Endometrium (tissue), 2 donors: ENCODE measurements around the gene PLA2G4F.

Experiments used
- FAIRE-seq: peaks from 2 replicates; lab custom pipeline; 2012; peaks lifted over from hg19 to GRCh38; lab: Jason Lieb, UNC
- donor health status: control.
- donor health status: control.

Gene PLA2G4F, protein sequence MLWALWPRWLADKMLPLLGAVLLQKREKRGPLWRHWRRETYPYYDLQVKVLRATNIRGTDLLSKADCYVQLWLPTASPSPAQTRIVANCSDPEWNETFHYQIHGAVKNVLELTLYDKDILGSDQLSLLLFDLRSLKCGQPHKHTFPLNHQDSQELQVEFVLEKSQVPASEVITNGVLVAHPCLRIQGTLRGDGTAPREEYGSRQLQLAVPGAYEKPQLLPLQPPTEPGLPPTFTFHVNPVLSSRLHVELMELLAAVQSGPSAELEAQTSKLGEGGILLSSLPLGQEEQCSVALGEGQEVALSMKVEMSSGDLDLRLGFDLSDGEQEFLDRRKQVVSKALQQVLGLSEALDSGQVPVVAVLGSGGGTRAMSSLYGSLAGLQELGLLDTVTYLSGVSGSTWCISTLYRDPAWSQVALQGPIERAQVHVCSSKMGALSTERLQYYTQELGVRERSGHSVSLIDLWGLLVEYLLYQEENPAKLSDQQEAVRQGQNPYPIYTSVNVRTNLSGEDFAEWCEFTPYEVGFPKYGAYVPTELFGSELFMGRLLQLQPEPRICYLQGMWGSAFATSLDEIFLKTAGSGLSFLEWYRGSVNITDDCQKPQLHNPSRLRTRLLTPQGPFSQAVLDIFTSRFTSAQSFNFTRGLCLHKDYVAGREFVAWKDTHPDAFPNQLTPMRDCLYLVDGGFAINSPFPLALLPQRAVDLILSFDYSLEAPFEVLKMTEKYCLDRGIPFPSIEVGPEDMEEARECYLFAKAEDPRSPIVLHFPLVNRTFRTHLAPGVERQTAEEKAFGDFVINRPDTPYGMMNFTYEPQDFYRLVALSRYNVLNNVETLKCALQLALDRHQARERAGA

DNA sequence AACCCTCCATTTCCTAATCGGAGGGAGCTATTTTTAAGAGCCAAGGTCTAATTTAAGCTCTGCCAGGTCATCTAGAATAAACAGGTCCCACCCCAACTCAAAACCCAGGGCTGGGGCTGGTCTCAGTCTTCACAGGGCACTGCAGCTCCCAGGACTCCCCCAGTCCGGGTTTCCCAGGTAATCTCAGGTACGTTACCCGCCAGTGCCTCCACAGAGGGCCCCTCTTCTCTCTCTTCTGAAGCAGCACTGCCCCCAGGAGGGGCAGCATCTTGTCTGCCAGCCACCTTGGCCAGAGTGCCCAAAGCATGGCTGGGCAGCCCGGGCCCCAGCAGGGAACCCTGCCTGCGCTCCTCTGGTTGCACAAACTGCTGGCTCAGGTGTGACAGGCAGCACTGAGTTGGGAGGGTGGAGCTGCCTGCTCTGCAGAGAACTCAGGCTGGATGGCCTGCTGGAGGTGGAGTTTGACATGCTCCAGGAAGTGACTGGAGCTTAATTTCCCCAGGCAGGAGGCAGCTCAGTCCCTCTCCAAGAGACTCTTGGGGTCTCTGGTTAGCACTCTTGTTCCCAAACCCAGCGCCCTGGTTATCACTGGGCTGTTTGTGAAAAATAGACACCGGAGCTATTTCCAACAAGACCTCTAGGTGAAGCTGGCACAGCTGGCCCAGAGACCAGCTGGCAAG is at the start of gene PLA2G4F:
Gene PLA2G4F (minus strand): TSS at position 394 of the 680 bp plus-strand sequence. CDS start 87 bp downstream, at position 307.
- FAIRE-seq: no peak

DNA sequence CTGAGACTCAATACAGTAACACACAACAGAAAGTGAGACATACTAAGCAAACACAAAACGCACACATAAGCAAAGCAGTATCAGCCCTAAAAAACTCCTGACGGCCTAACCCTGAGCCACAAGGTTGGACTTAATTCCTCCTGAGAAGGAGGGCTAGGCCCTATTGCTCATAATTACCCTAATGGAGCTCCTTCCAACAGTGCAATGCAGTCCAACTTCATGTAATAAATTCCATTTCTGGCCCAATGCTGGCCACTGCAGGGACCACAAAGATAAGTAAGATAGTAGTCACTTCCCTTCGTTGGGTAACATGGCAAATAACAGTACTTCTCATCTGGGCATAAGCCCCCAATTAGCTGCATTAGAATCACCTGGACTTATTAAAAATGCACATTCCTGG is 47.5 kb upstream of the PLA2G4F start:
- no peak for FAIRE-seq

DNA sequence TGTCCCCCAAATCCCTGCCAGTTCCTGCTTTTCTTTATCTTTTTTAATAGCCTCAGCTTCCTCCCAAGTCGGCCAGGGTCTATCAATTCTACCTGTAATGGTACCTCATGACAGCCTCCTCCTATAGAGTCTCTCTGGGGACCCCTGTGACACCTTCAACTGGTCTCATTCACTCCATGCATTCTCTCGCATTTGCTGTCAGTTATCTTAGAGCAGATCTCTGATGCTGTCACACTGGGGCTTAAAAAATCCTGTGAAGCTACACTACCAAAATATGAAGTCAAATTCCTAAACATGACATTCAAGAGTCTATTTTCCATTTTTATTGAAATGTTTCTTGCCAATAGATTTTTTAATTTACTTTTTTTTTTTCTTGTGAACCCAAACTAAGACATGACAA is 46.2 kb upstream of the PLA2G4F start:
- FAIRE-seq: no peak

DNA sequence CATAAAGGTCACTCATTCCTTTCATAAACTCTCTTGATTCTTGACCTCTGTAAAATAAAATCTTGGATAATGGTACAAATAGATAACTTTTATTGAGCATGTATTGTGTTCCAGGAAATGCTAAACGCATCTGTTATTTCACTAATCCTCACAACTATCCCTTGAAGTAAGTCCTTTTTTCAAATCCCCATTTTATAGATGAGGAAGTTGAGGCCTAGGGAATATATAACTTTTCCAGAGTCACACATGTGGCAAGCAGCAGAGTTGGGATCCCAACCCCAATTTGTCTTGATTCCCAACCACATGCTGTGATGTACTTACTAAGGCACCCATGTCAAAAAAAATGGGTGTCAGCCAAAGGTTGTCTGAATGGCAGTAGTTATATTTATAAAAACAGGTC is 45.4 kb upstream of the PLA2G4F start:
- no peak for FAIRE-seq

DNA sequence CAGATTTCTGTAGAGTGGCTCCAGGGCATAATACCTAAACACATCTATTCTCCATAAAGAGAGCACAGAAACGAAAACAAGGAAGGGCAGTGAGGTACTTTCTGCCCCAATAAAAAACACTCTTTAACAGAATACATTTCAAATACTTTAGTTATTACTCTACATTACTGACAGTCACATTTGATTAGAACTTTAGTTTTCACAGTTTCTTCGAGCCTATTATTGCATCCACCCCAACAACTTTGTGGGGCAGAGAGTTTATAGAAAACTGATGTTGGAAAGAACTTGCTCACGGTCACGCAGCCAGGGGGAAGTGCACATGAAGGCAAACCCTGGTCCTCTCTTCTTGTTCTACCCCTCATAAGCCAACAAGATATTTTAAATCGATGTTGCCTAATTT is 42.7 kb upstream of the PLA2G4F start:
- no peak for FAIRE-seq

DNA sequence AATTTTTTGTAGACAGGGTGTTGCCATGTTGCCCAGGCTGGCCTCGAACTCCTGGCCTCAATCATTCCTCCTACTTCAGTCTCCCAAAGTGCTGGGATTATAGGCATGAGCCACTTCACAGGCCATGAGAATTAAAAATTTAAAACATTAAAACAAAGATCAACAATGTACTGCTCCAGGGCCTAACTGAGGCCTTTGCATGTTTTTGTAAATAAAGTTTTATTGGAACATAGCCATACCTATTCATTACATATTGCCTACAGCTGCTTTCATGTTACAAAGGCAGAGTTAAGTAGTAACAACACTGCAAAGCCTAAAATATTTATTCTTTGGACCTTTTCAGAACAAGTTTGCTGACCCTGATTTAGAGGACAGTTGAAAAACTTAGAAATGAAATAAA is 42.1 kb upstream of the PLA2G4F start:
- no peak for FAIRE-seq

DNA sequence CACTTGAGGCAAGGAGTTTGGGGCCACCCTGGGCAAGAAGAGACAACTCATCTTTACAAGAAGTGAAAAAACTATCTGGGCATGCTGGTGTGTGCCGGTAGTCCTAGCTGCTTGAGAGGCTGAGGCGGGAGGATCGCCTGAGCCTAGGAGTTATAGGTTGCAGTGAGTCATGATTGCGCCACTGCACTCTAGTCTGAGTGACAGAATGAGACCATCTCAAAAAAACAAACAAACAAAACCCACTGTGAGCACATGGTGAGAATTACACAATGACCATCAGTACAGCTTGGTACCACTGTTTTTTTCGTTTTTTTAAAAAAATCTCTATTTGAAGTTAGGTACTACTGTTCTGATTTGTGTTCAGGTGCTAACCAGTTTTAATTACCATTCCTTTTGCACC is 38.1 kb upstream of the PLA2G4F start:
- FAIRE-seq: no peak

DNA sequence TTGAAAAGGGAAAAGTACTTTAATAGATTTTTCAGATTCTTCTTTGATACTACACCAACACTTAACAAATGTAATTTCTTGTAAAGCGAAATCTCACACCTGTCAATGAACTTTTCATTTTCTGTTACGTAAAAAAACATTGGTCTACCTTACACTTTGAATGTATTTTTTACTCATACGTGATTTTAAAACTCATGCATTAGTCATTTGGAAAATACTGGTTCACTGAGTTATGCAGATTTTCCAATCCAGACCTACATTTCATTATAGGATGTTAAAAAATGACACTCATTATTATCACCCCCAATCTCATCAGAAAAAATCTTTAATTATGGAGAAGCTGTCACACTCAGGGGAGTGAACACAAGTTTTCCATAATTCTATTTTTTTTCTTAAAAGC is 36.9 kb upstream of the PLA2G4F start:
- FAIRE-seq: no peak

DNA sequence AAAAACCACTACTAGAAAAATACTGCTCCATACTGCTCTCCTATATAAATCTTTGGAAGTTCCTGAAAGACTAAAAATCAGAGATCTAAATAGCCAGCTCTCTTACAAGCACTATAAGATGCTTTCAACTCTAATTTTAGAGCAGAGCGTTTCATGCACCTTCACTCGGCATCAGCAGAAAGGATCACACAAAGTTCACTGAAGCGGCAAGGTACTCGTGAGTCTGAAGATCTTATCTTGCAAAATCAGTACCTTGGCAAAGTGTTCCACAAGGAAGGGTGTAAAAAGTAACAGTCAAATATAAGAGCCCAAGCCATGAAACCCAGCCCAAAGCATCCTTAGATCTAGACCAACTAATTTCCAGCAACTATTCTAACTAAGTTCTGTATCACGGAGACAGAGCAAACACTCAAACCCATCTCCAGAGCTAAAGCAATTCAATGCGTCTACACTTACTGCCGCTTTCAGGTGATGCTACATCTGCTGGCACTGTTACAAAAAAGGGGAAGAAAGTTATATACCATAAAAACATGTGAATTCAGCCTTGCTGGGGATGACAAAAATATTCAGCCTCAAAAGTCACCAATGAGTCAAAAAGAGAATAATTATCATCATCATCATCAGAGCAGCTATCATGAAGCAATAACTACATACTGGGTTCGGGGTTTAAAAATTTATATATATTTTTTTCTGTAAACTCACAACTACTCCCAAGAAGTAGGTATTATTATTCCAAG is 35.3 kb upstream of the PLA2G4F start:
- FAIRE-seq: no peak

DNA sequence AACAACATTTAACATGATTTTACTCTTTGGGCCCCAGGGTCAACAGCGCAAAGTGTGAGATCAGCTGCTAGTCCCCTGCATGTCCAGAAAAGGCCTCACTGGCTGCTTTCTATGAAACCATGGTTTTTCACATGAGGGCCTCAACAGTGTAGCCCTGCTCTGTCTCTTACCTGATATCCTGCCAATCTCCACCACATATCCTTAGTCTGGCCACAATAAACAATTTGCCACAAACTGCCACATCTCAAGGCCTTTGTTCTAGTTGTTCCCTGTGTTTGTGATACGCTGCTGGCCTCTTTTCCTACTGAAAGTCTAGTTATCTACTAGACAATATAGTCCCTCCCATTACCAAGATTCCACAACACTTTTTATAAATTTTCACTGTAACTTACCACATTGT is 33.9 kb upstream of the PLA2G4F start:
- no peak for FAIRE-seq

DNA sequence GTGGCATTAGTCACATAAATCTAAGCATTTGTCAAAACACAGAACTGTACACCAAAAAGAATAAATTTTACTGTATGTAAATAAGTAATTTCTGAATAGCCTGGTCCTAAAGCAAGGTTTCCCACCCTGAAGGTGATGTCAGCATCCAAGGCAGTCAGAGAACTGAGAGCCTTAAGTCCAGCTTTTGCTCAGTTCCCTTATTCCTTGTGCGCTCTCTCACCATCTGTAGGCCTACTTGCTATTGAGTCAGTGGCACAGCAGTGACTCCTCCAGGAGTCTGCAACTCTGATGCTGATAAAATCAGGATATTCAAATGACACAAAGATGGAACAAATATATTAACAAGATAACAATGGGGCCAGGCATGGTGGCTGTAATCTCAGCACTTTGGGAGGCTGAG is 29.4 kb upstream of the PLA2G4F start:
- no peak for FAIRE-seq

DNA sequence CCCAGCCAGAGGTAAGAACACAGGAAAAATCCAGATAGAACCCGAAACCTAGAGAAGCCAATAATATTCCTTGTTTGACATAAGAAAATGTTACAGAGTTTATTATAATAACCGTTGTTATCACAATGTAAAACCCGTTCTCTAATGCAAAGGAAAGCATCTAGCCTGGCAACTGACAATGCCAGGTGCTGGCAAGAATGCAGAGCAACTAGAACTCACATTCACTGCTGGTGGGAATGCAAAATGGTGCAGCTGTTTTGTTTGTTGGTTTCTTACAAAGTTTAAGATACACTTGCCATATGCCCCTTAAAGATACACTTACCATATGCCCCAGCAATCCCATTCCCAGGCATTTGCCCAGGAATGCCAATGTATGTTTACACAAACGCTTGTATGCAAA is 28.3 kb upstream of the PLA2G4F start:
- no peak for FAIRE-seq

DNA sequence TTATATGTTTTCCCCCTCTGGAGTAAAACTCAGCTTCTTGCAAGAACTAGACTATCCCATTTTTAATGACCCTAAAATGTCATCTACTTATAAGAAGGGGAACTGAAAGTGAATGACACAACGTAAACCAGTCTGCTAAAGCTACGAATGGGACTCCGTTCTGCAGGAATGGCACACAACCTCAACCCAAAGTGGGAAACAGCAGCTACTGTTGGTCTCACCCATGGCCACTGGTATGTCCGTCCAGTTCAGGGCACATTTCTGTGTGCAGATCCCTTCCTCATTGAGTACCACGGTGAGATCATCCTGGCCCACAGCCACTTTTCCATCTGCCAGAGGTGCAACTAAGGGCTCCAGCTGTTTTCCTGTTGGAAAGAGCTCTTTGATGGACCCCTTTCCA is 27.9 kb upstream of the PLA2G4F start:
- FAIRE-seq: no peak

DNA sequence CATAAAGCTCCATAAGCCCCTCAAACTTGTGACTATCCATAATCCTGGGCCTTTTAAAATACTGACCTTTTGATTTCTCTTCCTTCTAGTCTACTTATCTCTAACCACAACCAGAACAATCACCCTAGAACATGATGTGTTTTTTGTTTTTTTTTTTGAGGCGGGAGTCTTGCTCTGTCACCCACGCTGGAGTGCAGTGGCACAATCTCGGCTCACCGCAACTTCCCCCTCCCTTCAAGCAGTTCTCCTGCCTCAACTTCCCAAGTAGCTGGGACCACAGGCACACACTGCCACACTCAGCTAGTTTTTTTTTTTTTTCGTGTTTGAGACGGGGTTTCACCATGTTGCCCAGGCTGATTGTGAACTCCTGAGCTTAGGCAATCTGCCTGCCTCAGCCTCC is 26.5 kb upstream of the PLA2G4F start:
- no peak for FAIRE-seq

DNA sequence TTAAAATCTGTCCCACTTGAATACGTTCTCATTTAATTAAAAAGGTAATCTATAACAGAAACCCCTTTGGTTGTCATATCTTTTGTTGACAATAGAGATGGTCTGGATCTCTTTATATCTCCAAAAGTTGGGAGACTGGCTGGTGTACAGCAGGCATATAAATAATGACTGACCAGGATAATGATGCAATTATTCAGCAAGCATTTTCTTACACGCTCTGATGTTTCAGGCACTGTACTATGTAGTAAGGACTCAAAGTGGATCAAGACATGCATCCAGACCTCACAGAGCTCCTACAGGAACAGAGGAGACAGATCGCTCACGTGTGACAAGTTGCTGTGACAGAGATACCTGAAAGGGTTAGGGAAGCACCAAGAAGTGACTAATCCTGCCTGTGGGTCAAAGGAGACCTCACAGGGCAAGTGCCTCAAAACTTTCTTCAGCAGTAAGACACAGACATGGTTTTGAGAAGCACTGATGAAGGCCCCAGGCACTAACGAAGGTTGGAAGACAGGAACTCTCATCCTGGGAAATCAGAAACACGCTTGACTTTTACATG is 26.0 kb upstream of the PLA2G4F start:
- FAIRE-seq: no peak

DNA sequence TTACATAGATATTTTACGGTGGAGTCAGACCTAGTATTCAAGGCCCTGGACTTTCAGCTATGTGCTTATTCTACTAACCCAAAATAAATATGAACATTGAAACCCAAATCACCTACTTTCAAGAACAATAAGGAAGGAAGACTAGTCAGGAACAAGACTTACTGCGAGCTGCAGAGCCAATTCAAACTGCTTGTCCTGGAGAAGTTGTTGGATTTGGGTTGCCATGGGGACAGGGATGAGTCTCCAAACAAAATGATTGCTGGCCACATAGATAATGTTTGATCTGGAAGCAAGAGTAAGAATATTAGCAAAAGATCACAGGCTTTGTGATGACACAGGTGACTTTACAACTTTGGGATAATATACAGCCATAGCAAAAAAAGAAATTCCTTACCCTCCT is 21.6 kb upstream of the PLA2G4F start:
- no peak for FAIRE-seq

DNA sequence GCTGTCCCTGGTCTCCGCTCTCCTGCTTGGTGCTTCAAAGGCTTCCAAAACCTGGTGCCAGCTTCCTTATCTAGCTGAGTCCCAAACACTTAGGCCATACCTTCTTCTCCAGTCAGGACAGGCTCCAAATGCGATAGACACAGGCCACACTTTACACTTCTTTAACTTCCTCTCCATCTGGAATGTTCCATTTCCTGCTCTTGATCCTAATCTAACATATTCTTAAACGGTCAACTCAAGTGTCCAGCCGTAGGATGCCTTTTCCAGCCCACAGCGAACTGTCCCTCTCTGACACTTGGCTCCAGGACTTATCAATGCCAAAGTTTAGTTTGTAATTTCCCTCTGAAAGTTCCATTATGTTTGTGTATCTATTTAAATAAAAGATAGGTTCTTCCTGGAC is 19.2 kb upstream of the PLA2G4F start:
- FAIRE-seq: no peak

DNA sequence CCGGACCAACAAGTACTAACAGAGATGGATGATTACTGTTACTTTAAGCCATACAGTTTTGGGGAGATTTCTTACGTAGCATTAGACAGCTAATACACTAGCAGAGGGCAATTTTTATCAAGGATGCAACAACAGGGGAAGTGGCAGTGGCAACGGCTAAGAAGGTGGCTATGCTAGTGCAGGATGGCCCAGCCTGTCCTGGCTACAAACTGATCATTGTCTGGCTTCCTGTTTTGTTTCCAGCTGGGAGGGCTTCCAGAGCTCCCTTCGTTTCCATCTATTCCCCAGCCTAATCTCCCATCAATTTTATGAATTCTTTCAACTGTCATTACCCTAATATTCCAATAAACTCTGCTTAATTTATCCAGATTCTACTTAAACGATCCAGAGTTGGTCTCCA is 16.0 kb upstream of the PLA2G4F start:
- no peak for FAIRE-seq

DNA sequence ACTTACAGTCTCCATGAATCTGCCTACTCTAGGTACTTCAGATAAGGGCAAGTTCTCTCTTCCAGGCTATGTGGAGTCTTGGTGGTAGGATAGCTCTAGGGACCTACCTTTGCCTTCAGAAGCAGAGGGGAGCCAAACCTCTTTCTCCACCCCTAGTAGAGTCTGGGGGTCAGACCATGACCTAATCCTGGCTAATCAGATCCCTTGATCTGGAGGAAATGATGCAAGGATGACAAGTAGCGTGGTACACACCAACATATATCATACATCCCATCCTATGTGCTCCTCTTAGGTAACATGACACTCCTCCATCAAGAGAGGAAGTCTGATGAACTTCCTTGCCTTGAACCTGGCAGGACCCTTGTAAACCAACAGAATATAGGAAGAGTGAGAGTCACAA is 15.4 kb upstream of the PLA2G4F start:
- no peak for FAIRE-seq

DNA sequence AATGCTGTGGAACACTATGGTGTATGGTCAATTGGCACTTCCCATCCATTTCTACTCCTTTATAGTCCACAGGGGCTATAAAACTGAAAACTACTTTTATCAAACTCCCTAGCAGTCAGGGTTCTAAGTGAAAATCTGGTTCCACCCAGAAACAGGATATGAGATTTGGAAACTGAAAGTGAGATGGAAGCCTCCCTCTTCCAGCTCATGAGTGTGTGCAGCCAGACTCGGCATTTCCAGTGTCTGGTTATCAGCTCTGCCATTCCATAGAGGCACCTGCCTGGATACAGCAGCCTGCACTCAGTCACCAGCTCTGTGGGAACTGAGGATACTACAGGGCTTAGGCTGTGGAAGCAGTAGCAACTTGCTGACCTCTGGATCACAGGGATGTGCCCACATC is 14.7 kb upstream of the PLA2G4F start:
- FAIRE-seq: no peak

DNA sequence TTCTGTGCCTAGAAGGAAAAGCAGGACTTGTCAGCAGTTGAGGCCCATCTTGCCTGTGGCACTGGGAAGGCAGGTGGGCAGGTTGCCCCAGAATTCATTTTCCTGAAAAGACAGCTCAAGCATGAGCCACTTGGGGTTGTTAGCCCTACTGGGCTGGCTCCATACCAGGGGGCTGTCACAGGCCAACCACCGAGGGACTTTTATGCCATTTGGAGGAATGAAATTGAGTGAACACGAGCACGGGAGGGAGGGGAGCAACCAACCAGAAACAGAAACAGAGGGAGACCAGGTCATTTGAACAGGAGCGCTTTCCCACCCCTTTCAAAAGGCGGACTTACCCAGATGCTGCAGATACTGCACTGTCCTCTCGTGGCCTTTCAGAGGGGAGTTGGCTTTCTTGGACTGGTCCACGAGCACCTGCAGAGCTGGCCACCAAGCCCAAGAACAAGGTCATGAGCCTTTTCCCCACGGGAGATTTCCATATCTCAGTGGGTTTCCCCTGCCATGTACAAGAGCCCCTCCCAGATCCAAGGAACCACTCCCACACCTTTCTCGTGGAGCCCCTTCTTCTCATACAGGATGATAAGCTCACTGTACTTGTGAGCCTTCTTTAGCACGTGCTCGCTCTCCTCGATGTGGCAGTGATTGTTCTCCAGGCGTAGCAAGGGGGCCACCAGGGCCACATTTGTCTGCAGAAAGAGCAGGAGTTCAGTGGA is 9.9 kb upstream of the PLA2G4F start:
- no peak for FAIRE-seq
